Vagina (tissue), 2 donors: ENCODE results near the gene SLC52A3. TPM values are rescaled to one million over a fixed set of nuclear protein-coding genes. Genes with fewer than 3 reads are reported as not detected.

ENCODE experiments used
- DNase-seq, 2 donors: peaks; one replicate each; pipeline ENCODE4 v3.0.0-alpha.2; 2017; ENCODE audit errors: extremely low spot score in 2 of 2
- H3K27ac ChIP-seq: fragments of 200-600 bp; sonication (generic); one replicate; pipeline ENCODE4 v1.5.1; 2019
- H3K27me3 ChIP-seq: fragments of 200-600 bp; sonication (generic); one replicate; pipeline ENCODE4 v1.5.1; 2019
- H3K36me3 ChIP-seq, 2 donors: fragments of 200-600 bp; sonication (generic); one replicate each; pipeline ENCODE4 v1.5.1; 2017 to 2019
- H3K4me1 ChIP-seq: fragments of 200-600 bp; sonication (generic); one replicate; pipeline ENCODE4 v1.5.1; 2019
- H3K4me3 ChIP-seq, 2 donors: fragments of 200-600 bp; sonication (generic); 1 replicate in 1 of 2; 2 replicates in 1 of 2; pipeline ENCODE4 v1.5.1; 2016 to 2019
- H3K9me3 ChIP-seq: fragments of 200-600 bp; sonication (generic); one replicate; pipeline ENCODE4 v1.5.1; 2019
- POLR2A ChIP-seq, 2 donors: fragments of 450-650 bp; IDR thresholded peaks; one replicate each; pipeline ENCODE4 v1.6.1; 2017; ENCODE audit warnings: antibody characterized with exemption in 2 of 2, mild to moderate bottlenecking in 2 of 2, moderate library complexity in 2 of 2
- POLR2AphosphoS5 ChIP-seq, 2 donors: sonication (generic); formaldehyde crosslinking; IDR thresholded peaks; one replicate each; pipeline ENCODE4 v1.9.0; 2017; ENCODE audit warnings: antibody characterized with exemption in 2 of 2, mild to moderate bottlenecking in 2 of 2, low read depth in 1 of 2; ENCODE audit not compliant: insufficient read depth in 1 of 2
- intact Hi-C: fragments of 100-400 bp; cut with DNase I; formaldehyde crosslinking; loops from one replicate; pipeline ENCODE4 v1.15.1; 2023
- total RNA-seq: library from RNA; depleted of rRNA; stranded (reverse); fragments of >200 nt; gene quantifications from one replicate; pipeline ENCODE4 v1.2.3, GENCODE V29; 2016
- TF ChIP-seq, protein P1 (sequence below), 3 experiments: fragments of 450-650 bp in 2 of 3; fragments of 200-600 bp in 1 of 3; sonication (generic) in 1 of 3; IDR thresholded peaks; one replicate each; pipeline ENCODE4 v1.5.1; 2017 to 2019; ENCODE audit warnings: antibody characterized with exemption in 3 of 3, mild to moderate bottlenecking in 2 of 3, moderate library complexity in 2 of 3

SLC52A3 gene
- total RNA-seq, 1 donor from 2014 or later: 1.7 TPM

DNA sequence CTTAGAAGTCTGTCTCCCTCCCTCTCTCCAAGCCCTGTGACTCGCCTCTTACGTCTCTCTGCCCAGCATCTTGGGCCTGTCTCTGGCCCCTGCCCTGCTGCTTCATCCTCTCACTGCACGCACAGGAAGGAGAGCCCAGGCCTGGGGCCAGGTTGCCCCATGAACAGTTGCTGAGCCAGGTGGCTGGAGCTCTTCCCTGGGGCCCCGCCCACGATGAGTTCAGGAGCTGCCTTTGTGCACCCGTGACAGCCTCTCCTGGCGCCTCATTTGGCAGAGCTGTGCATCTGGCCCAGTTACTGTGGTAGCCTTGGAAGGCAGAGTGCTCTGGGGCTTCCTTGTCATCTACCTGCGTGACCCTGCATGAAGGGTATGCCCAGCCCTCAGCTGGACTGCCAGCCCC, 44.5 kb downstream of the SLC52A3 start:
- Histone ChIP-seq H3K27me3 (no peaks in the 10 kb centered on the region), H3K9me3 (no peaks in the 10 kb centered on the region), H3K4me1 (peaks cover 10% of the 10 kb centered on the region), H3K4me3 (no peak overlapping the region), H3K36me3 (no peaks in the 10 kb centered on the region), H3K27ac (no peak overlapping the region)
- no peak for DNase-seq
- intact Hi-C loops: no loop called here
- TF ChIP-seq POLR2A (IDR thresholded peaks at IDR 0.05): no peak

DNA sequence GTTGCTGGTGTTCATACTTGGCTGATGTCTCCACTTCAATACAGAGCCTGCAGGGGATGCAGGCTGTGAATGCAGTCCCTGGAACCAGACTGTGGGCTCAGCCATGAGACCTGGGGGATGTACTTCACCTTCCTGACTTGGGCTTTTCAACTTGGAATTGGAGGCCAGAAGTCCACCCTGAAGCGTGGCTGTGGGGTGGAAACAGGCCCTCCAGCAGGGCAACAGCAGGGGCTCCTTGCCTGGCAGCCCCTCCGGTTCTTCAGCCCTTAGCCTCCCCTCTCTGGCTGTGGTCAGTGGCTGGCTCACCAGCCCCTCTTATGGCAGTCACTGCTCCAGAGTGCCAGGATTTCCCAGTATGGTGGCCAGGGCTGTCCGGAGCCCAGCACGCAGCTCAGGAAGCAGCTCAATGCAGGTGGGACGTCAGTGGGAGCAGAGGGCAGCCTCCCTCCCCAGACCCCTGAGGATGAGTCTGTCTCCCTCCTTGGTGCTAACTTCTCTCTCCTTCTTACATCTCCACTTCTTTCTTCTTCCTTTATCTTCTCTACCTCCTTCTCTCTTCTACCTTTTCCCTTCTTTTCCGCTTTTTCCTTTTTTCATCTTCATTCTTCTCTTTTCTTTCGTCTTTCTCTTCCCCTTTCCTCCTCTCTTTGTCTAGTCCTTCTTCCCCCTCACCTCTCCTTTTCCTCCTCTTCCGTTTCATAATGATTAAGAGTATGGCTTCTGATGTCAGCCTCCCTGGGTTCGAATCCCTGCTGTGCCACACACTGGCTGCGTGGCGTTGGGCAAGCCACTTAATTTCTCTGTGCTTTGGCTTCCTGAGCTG, 45.3 kb downstream of the SLC52A3 start:
- Histone ChIP-seq H3K9me3 (no peaks in the 10 kb centered on the region), H3K4me1 (peaks cover 3% of the 10 kb centered on the region), H3K36me3 (no peaks in the 10 kb centered on the region), H3K27me3 (no peaks in the 10 kb centered on the region), H3K4me3 (no peak overlapping the region), H3K27ac (no peak overlapping the region)
- no peak for DNase-seq
- intact Hi-C loops: no loop called here
- TF ChIP-seq POLR2A (IDR thresholded peaks at IDR 0.05) (no peak), POLR2AphosphoS5 (IDR thresholded peaks at IDR 0.05; ENCODE audit: insufficient read depth in 1 of 2, low read depth in 1 of 2) (no peak)
- TF ChIP-seq, protein P1, sequence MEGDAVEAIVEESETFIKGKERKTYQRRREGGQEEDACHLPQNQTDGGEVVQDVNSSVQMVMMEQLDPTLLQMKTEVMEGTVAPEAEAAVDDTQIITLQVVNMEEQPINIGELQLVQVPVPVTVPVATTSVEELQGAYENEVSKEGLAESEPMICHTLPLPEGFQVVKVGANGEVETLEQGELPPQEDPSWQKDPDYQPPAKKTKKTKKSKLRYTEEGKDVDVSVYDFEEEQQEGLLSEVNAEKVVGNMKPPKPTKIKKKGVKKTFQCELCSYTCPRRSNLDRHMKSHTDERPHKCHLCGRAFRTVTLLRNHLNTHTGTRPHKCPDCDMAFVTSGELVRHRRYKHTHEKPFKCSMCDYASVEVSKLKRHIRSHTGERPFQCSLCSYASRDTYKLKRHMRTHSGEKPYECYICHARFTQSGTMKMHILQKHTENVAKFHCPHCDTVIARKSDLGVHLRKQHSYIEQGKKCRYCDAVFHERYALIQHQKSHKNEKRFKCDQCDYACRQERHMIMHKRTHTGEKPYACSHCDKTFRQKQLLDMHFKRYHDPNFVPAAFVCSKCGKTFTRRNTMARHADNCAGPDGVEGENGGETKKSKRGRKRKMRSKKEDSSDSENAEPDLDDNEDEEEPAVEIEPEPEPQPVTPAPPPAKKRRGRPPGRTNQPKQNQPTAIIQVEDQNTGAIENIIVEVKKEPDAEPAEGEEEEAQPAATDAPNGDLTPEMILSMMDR (IDR thresholded peaks at IDR 0.05): no peak

DNA sequence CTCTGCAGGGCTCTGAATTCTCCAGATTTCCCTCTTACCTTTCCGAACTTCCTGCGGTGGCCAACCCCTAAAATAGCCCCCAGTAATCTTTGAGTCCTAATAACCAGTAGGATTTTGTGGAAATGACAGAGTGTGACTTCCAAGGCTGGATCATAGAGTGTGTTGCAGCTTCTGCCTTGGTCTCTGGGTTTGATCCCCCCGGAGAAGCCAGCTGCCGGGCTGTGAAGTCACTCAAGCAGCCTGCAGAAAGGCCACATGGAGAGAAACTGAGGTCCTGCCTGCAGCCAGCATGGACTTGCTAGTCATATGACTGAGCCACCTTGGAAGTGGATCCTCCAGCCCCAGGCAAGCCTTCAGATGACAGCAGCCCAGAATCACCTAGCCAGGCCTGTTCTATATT, 46.4 kb downstream of the SLC52A3 start:
- TF ChIP-seq POLR2AphosphoS5 (IDR thresholded peaks at IDR 0.05; ENCODE audit: insufficient read depth in 1 of 2, low read depth in 1 of 2) (no peak), POLR2A (IDR thresholded peaks at IDR 0.05) (no peak)
- TF ChIP-seq, protein P1 (IDR thresholded peaks at IDR 0.05): no peak
- Histone ChIP-seq H3K4me1 (no peaks in the 10 kb centered on the region), H3K36me3 (no peaks in the 10 kb centered on the region), H3K9me3 (no peaks in the 10 kb centered on the region), H3K27ac (no peak overlapping the region), H3K4me3 (no peak overlapping the region), H3K27me3 (no peaks in the 10 kb centered on the region)
- intact Hi-C loops: no loop called here
- DNase-seq: no peak

DNA sequence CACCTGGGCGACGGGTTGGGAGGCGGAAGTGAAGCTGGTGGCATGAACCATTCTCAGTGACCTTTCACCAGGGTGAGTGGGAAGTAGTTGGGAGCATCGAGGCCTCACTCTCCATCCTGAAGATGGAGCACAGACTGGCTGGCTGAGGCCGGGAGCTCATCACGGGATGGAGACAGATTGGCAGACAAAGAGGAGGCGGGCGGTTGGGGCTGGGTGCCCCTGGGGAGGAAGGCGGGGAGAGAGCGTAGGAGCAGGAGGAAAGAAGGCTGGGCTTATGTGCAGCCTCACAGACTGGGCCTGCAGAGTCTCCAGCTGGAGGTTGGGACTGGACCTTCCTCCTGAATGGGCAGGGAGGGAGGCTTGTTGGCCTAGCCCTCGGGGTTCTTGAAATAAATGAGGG, 48.5 kb downstream of the SLC52A3 start:
- Histone ChIP-seq H3K27ac (no peak overlapping the region), H3K4me1 (no peaks in the 10 kb centered on the region), H3K27me3 (no peaks in the 10 kb centered on the region), H3K4me3 (no peak overlapping the region), H3K36me3 (no peaks in the 10 kb centered on the region), H3K9me3 (no peaks in the 10 kb centered on the region)
- TF ChIP-seq, protein P1 (IDR thresholded peaks at IDR 0.05): no peak
- intact Hi-C loops: no loop called here
- no peak for DNase-seq

DNA sequence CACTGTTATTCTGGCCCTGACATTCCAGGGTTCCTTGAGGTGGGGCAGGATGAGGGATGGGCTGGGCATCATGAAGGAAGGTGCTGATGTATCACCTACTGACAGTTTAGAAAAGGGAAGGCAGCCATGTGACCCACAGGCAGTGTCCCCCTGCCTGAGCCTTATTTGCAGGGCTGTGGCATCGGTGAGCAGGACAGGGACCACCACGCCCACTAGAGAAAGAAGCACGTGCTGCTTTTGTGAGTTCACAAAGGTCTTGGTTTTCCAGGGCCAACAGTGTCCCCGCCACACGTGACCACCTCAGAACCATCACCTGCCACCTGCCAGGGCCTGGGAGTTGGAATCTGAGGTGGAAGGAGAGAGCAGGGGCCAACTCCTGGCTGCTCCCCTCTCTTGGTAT, 49.2 kb downstream of the SLC52A3 start:
- H3K4me1 ChIP-seq: no peaks in the 10 kb centered on the region
- H3K4me3 ChIP-seq: no peak overlapping the region
- H3K9me3 ChIP-seq: no peaks in the 10 kb centered on the region
- DNase-seq: no peak
- no peaks in the 10 kb centered on the region for H3K27me3 ChIP-seq
- TF ChIP-seq, protein P1 (IDR thresholded peaks at IDR 0.05): no peak
- TF ChIP-seq POLR2AphosphoS5 (IDR thresholded peaks at IDR 0.05; ENCODE audit: insufficient read depth in 1 of 2, low read depth in 1 of 2) (no peak), POLR2A (IDR thresholded peaks at IDR 0.05) (no peak)
- no peak overlapping the region for H3K27ac ChIP-seq
- H3K36me3 ChIP-seq: no peaks in the 10 kb centered on the region
- intact Hi-C loops: no loop called here
